Transverse colon (tissue), 4 donors: ENCODE results near the gene DCUN1D5. TPM values are rescaled to one million over a fixed set of nuclear protein-coding genes. Genes with fewer than 3 reads are reported as not detected.

Experiments used
- DNase-seq: peaks from one replicate; pipeline ENCODE4 v3.0.0-alpha.2; 2019
- H3K27ac ChIP-seq, 4 donors: fragments of 200-600 bp; sonication (generic); 2 replicates each; pipeline ENCODE4 v1.5.1; 2016 to 2018; ENCODE audit warnings: inconsistent platforms in 4 of 4
- H3K27me3 ChIP-seq: fragments of 200-600 bp; sonication (generic); 2 replicates; pipeline ENCODE4 v1.5.1; 2017; ENCODE audit warnings: inconsistent platforms
- H3K36me3 ChIP-seq, 4 donors: fragments of 200-600 bp; sonication (generic); 2 replicates each; pipeline ENCODE4 v1.5.1; 2017 to 2019; ENCODE audit warnings: inconsistent platforms in 4 of 4
- H3K4me1 ChIP-seq, 4 donors: fragments of 200-600 bp; sonication (generic); 2 replicates each; pipeline ENCODE4 v1.5.1; 2017 to 2020; ENCODE audit warnings: inconsistent platforms in 4 of 4
- H3K4me3 ChIP-seq, 4 donors: fragments of 200-600 bp; sonication (generic); 1 replicate in 1 of 4; 2 replicates in 3 of 4; pipeline versions ENCODE4 v1.5.1 to v1.6.1; 2017 to 2019; ENCODE audit warnings: inconsistent platforms in 4 of 4
- H3K9me3 ChIP-seq, 2 donors: fragments of 200-600 bp; sonication (generic); 2 replicates each; pipeline ENCODE4 v1.5.1; 2017 to 2019; ENCODE audit warnings: inconsistent platforms in 2 of 2
- EP300 ChIP-seq: sonication (generic); formaldehyde crosslinking; IDR thresholded peaks from one replicate; pipeline ENCODE4 v1.6.1; 2017; ENCODE audit warnings: antibody characterized with exemption, low read depth
- POLR2A ChIP-seq: fragments of 450-650 bp; IDR thresholded peaks from one replicate; pipeline ENCODE4 v1.6.1; 2016; ENCODE audit warnings: antibody characterized with exemption, mild to moderate bottlenecking, moderate library complexity
- POLR2AphosphoS5 ChIP-seq, 3 donors: sonication (generic); formaldehyde crosslinking; IDR thresholded peaks; one replicate each; pipeline ENCODE4 v1.6.1; 2016; ENCODE audit warnings: antibody characterized with exemption in 3 of 3
- WGBS, 2 donors: methylation state at CpG; one replicate each; pipeline ENCODE4 v1.1.5; 2018; ENCODE audit warnings: low coverage in 1 of 2; 5-methylcytosine and 5-hydroxymethylcytosine counted together
- in situ Hi-C, 4 donors: fragments of 200-750 bp; cut with MboI; loops; one replicate each; pipeline versions ENCODE4 v1.15.0 to v1.15.1; 2017; ENCODE audit warnings: low sequenced_read_pairs in 3 of 4, low pct_ligation_motif_present in 1 of 4, low pct_unique_long_range_greater_than_20kb in 1 of 4
- intact Hi-C: fragments of 100-400 bp; cut with DNase I; formaldehyde crosslinking; loops from one replicate; pipeline ENCODE4 v1.15.1; 2023; ENCODE audit warnings: low total_unique reads
- total RNA-seq, 4 donors: library from RNA; depleted of rRNA; stranded (reverse); fragments of >200 nt; gene quantifications; one replicate each; pipeline ENCODE4 v1.1.0, GENCODE V29; 2016
- TF ChIP-seq, protein P1 (sequence below), 5 experiments: fragments of 200-600 bp in 3 of 5; fragments of 450-650 bp in 2 of 5; sonication (generic) in 3 of 5; IDR thresholded peaks; 1 replicate in 2 of 5; 2 replicates in 3 of 5; pipeline ENCODE4 v1.5.1; 2016 to 2017; ENCODE audit warnings: antibody characterized with exemption in 5 of 5, inconsistent platforms in 3 of 5, mild to moderate bottlenecking in 2 of 5, moderate library complexity in 1 of 5

Gene DCUN1D5
- total RNA-seq, 4 donors from 2014 or later = 4.5 to 48.8 (median 24.4) TPM

DNA sequence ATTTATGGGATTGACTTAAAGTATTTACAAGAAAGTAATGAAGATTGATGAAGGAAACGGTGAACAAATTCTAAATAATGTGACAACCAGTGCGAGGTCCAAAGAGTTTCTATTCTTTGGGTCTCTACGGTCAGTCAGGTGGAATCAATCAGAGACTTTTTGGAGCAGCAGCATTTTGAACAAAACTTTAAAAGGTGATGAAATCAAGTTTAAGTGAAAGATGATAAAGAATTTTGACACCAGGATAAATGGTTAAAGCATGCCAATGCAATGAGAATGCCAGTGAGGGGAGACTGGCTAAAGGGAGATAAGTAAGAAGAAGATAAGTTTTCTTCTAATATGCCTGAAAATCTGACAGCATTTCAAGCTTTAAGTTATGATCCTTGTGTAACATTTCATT is 67.9 kb downstream of the DCUN1D5 start:
- no peak for DNase-seq
- no peaks in the 10 kb centered on the region for H3K4me1 ChIP-seq
- no peak overlapping the region for H3K27ac ChIP-seq
- H3K4me3 ChIP-seq = no peak overlapping the region
- no peak for TF ChIP-seq POLR2A
- TF ChIP-seq, protein P1, sequence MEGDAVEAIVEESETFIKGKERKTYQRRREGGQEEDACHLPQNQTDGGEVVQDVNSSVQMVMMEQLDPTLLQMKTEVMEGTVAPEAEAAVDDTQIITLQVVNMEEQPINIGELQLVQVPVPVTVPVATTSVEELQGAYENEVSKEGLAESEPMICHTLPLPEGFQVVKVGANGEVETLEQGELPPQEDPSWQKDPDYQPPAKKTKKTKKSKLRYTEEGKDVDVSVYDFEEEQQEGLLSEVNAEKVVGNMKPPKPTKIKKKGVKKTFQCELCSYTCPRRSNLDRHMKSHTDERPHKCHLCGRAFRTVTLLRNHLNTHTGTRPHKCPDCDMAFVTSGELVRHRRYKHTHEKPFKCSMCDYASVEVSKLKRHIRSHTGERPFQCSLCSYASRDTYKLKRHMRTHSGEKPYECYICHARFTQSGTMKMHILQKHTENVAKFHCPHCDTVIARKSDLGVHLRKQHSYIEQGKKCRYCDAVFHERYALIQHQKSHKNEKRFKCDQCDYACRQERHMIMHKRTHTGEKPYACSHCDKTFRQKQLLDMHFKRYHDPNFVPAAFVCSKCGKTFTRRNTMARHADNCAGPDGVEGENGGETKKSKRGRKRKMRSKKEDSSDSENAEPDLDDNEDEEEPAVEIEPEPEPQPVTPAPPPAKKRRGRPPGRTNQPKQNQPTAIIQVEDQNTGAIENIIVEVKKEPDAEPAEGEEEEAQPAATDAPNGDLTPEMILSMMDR (IDR thresholded peaks at IDR 0.05) = no peak
- no peaks in the 10 kb centered on the region for H3K27me3 ChIP-seq
- in situ Hi-C loops = no loop called here
- intact Hi-C loops = no loop called here
- no peaks in the 10 kb centered on the region for H3K9me3 ChIP-seq
- H3K36me3 ChIP-seq = no peaks in the 10 kb centered on the region
- 81 to 86% methylated on average over 3 of the region's 3 CpGs for WGBS, 2 donors

DNA sequence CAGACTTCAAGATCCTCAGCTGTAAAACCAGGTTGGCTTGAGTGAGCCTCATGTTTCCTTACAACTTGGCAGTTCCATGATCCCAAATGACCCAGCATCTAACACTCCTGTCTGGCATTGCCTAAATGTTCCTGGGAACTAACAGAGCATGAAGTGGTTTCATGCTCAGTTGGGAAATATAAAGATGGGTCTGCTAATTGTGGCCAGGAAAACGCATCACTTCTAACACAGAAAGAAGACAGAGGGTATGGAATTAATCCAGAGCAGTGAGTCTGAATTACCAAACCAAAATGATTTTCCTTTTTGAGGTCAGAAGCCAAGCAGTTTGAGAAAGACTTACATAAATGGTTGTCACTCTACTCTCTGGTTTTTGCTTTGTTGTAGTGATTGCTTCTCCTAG is 75.9 kb downstream of the DCUN1D5 start:
- Histone ChIP-seq H3K27me3 (no peaks in the 10 kb centered on the region), H3K4me3 (no peak overlapping the region), H3K27ac (no peak overlapping the region), H3K36me3 (no peaks in the 10 kb centered on the region), H3K4me1 (no peaks in the 10 kb centered on the region), H3K9me3 (no peaks in the 10 kb centered on the region)
- intact Hi-C loops = no loop called here
- no peak for TF ChIP-seq EP300
- TF ChIP-seq POLR2AphosphoS5 (IDR thresholded peaks at IDR 0.05) = no peak
- TF ChIP-seq, protein P1 (IDR thresholded peaks at IDR 0.05) = no peak
- TF ChIP-seq POLR2A = no peak
- DNase-seq = no peak
- WGBS, 2 donors = 77% methylated on average over 1 of the region's 1 CpG; no CpG with 5 or more reads in 1 of the 2 donors
- in situ Hi-C loops = no loop called here

DNA sequence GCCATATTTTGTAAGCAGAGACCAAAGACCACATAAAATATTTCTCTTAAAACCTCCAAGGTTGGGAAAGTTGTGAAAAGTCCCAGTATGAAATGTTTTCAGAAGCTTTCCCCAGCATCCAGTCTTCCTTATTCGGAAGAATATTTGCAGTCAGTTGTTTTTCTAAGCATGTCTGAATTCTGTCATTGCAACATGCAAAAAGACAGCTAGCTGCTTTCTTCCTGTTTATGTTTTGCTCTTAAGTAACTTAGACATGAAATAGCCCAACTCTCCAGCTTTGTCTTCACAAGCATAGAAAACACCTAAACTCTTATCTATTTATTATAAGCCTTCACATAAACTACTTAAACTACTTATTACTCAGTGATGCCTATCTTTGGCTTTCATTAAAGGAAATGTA is 78.5 kb downstream of the DCUN1D5 start:
- H3K27me3 ChIP-seq = no peaks in the 10 kb centered on the region
- H3K36me3 ChIP-seq = no peaks in the 10 kb centered on the region
- WGBS, 2 donors = 44 to 71% methylated on average over 1 of the region's 1 CpG
- TF ChIP-seq POLR2A = no peak
- TF ChIP-seq, protein P1 (IDR thresholded peaks at IDR 0.05) = no peak
- TF ChIP-seq EP300 = no peak
- TF ChIP-seq POLR2AphosphoS5 (IDR thresholded peaks at IDR 0.05) = no peak
- no peak overlapping the region for H3K27ac ChIP-seq
- in situ Hi-C loops = no loop called here
- H3K9me3 ChIP-seq = no peaks in the 10 kb centered on the region
- intact Hi-C loops = no loop called here
- no peak overlapping the region for H3K4me3 ChIP-seq
- no peaks in the 10 kb centered on the region for H3K4me1 ChIP-seq
- DNase-seq = no peak

Other genes starting within 250 kb of the DCUN1D5 start
- 1 to 10 TPM in 2 of 4 donors, under 1 TPM in 2; 0.48 to 4.8 (median 1.1) TPM for gene MMP3, start 248.6 kb downstream of the DCUN1D5 start, total RNA-seq
- 1 to 10 TPM in 1 of 4 donors, under 1 TPM in 1, not detected in 2; 0.55 to 4.9 TPM for gene MMP12, start 217.2 kb downstream of the DCUN1D5 start, total RNA-seq
- gene MMP13, start 136.4 kb downstream of the DCUN1D5 start, total RNA-seq = not detected
- gene DYNC2H1, start 17.3 kb upstream of the DCUN1D5 start, total RNA-seq = 10 to 100 TPM in 1 of 4 donors, 1 to 10 TPM in 3; 4.2 to 10.8 (median 4.7) TPM